Progenitor cell of endocrine pancreas (in vitro differentiated cells): ENCODE results near the gene CPNE4. TPM values are rescaled to one million over a fixed set of nuclear protein-coding genes. Genes with fewer than 3 reads are reported as not detected.
"Not testable (repeated sequence)": the region's sequence is repeated elsewhere in the genome, so short reads cannot be mapped to it uniquely, and the experiment has no call there.

ENCODE experiments used
- DNase-seq: peaks from one replicate; pipeline ENCODE4 v3.0.0; 2021; ENCODE audit warnings: low spot score; ENCODE audit not compliant: unreplicated experiment
- H3K27ac Mint-ChIP-seq: 2 replicates; pipeline ENCODE4 v1.8.0; 2021; ENCODE audit warnings: mild to moderate bottlenecking, moderate library complexity, mixed read lengths
- H3K27me3 Mint-ChIP-seq: 2 replicates; pipeline ENCODE4 v1.8.0; 2021; ENCODE audit warnings: mixed read lengths
- H3K36me3 Mint-ChIP-seq: 2 replicates; pipeline ENCODE4 v1.8.0; 2022; ENCODE audit warnings: mixed read lengths; ENCODE audit not compliant: insufficient read depth
- H3K4me1 Mint-ChIP-seq: 2 replicates; pipeline ENCODE4 v1.8.0; 2021; ENCODE audit warnings: low read depth, mixed read lengths
- H3K4me3 Mint-ChIP-seq: 2 replicates; pipeline ENCODE4 v1.8.0; 2021; ENCODE audit warnings: low read depth, mild to moderate bottlenecking, moderate library complexity, mixed read lengths
- H3K9me3 Mint-ChIP-seq: 2 replicates; pipeline ENCODE4 v1.8.0; 2021; ENCODE audit warnings: low read depth, mixed read lengths
- total RNA-seq: library from RNA; stranded (reverse); gene quantifications from 2 replicates; pipeline ENCODE4 v1.2.1, GENCODE V29; 2021
- TF ChIP-seq, protein P1 (sequence below): fragments of 200-600 bp; sonication (generic); IDR thresholded peaks from one replicate; pipeline ENCODE4 v1.5.0; 2021; ENCODE audit warnings: antibody characterized with exemption, mild to moderate bottlenecking; ENCODE audit not compliant: unreplicated experiment

The CPNE4 gene
- total RNA-seq, 1 donor from 2014 or later: 5.5 TPM

DNA sequence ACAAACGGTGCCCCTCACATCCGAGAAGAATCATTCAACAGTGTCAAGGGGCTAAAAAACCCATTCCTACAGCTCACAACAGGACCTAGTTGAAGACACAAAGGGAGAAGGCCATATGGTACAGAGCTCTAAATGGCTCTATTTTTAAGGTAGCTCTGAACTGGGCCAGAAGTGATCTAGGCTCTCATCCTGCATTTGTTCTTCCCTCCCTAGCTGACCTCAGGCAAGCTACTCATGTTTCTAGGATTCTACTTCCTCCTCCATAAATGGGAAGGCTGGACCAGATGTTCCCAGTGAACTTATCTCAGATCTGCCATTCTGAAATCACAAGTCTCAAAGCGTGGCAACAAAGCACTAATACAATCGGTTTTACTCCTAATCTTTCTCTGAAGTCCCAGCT, 62.3 kb downstream of the CPNE4 start:
- no peak for DNase-seq
- H3K4me3 Mint-ChIP-seq: no peak overlapping the region
- TF ChIP-seq, protein P1, sequence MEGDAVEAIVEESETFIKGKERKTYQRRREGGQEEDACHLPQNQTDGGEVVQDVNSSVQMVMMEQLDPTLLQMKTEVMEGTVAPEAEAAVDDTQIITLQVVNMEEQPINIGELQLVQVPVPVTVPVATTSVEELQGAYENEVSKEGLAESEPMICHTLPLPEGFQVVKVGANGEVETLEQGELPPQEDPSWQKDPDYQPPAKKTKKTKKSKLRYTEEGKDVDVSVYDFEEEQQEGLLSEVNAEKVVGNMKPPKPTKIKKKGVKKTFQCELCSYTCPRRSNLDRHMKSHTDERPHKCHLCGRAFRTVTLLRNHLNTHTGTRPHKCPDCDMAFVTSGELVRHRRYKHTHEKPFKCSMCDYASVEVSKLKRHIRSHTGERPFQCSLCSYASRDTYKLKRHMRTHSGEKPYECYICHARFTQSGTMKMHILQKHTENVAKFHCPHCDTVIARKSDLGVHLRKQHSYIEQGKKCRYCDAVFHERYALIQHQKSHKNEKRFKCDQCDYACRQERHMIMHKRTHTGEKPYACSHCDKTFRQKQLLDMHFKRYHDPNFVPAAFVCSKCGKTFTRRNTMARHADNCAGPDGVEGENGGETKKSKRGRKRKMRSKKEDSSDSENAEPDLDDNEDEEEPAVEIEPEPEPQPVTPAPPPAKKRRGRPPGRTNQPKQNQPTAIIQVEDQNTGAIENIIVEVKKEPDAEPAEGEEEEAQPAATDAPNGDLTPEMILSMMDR: no peak
- H3K4me1 Mint-ChIP-seq: peaks cover 11% of the 10 kb centered on the region
- H3K9me3 Mint-ChIP-seq: no peaks in the 10 kb centered on the region
- no peaks in the 10 kb centered on the region for H3K36me3 Mint-ChIP-seq
- no peaks in the 10 kb centered on the region for H3K27me3 Mint-ChIP-seq
- no peak overlapping the region for H3K27ac Mint-ChIP-seq

DNA sequence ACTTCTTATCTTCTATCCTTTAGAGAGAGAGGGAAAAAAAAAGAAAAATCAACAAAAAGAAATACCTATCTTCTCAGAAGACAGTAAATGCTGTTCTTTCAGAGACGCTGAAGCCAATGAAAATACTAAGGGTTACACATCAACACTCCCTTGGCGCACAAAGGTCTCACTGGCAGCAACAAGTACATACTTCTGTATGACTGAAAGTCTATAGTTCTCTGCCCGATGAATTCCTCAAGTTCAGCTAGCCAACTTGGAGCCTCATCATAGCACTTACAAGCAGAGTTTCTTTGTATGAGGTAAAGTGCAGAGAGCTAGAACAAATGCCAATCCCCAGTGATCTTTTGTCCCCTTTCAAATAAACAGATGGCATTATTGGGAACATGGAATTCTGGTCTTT, 62.7 kb downstream of the CPNE4 start:
- DNase-seq: no peak
- Mint-ChIP-seq H3K4me1 (peaks cover 11% of the 10 kb centered on the region), H3K27ac (no peak overlapping the region), H3K27me3 (no peaks in the 10 kb centered on the region), H3K9me3 (no peaks in the 10 kb centered on the region), H3K36me3 (no peaks in the 10 kb centered on the region), H3K4me3 (no peak overlapping the region)
- TF ChIP-seq, protein P1: no peak

DNA sequence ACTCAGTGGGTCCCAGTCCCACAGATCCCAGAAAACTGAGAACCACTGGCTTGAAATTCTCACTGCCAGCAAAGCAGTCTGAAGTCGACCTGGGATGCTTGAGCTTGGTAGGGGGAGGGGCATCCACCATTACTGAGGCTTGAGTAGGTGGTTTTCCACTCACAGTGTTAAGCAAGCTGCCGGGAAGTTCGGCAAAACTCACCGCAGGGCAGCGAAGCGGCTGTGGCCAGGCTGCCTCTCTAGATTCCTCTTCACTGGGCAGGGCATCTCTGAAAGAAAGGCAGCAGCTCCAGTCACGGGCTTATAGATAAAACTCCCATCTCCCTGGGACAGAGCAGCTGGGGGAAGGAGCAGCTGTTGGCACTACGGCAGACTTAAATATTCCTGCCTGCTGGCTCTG, 71.4 kb downstream of the CPNE4 start:
- H3K36me3 Mint-ChIP-seq, DNase-seq, H3K4me3 Mint-ChIP-seq, H3K27ac Mint-ChIP-seq, H3K4me1 Mint-ChIP-seq, H3K27me3 Mint-ChIP-seq: not testable (repeated sequence)
- peaks cover 13% of the 10 kb centered on the region for H3K9me3 Mint-ChIP-seq

DNA sequence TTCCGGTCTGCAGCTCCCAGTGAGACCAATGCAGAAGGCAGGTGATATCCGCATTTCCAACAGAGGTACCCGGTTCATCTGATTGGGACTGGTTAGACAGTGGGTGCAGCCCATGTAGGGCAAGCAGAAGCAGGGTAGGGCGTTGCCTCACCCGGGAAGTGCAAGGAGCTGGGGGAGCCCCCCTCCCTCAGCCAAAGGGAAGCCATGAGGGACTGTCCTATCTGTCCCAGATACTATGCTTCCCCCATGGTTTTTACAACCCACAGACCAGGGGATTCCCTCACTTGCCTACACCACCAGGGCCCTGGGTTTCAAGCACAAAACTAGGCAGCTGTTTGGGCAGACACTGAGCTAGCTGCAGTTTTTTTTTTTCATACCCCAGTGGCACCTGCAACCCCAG, 71.8 kb downstream of the CPNE4 start:
- peaks cover 1% of the 10 kb centered on the region for H3K36me3 Mint-ChIP-seq
- DNase-seq: no peak
- TF ChIP-seq, protein P1: no peak
- no peak overlapping the region for H3K27ac Mint-ChIP-seq
- H3K27me3 Mint-ChIP-seq: no peaks in the 10 kb centered on the region
- peaks cover 13% of the 10 kb centered on the region for H3K9me3 Mint-ChIP-seq
- H3K4me1 Mint-ChIP-seq: peaks cover 2% of the 10 kb centered on the region
- H3K4me3 Mint-ChIP-seq: no peak overlapping the region

DNA sequence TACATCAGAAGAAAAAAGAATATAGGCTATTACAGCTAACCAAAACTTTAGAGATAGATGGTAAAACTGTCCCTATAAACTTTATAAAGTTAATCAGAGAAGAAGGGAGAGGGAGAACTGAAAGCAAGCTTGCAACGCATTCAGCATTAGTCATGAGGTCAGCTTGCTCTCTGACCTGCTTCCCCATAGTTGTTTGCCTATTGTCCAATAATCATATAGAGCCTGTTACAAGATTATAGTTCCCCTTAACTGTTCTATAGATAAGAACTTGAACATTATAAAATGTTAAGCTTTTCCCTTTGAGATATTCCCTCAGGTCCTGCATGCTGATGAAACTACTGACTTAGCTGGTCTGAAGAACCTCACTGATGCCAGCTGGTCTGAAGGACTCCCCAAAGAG, 74.5 kb downstream of the CPNE4 start:
- peaks cover 3% of the 10 kb centered on the region for H3K9me3 Mint-ChIP-seq
- H3K27me3 Mint-ChIP-seq: no peaks in the 10 kb centered on the region
- no peak overlapping the region for H3K27ac Mint-ChIP-seq
- DNase-seq: no peak
- no peaks in the 10 kb centered on the region for H3K36me3 Mint-ChIP-seq
- TF ChIP-seq, protein P1: no peak
- H3K4me1 Mint-ChIP-seq: peaks cover 8% of the 10 kb centered on the region
- H3K4me3 Mint-ChIP-seq: no peak overlapping the region

DNA sequence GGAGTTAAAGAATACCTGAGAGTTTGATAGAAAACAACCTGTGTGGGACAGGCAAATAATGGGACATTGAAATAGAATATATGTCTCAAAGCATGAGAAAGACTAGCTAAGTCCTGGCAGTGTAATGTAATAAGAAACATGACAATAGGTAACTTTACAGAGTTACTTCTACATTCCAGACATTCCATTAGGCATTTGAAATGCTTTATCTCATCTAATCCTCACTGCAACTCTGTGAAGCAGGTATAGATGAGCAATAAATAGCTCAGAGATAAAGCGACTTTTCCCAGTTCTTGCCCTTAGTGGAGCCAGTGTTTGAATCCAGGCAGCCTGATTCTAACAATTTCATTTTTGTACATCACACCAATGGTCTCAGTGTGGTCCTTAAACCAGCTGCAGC, 76.8 kb downstream of the CPNE4 start:
- TF ChIP-seq, protein P1: no peak
- no peak for DNase-seq
- Mint-ChIP-seq H3K27me3 (no peaks in the 10 kb centered on the region), H3K4me3 (no peak overlapping the region), H3K36me3 (no peaks in the 10 kb centered on the region), H3K27ac (no peak overlapping the region), H3K9me3 (peaks cover 6% of the 10 kb centered on the region), H3K4me1 (peaks cover 8% of the 10 kb centered on the region)
